Suprapubic skin (tissue), 4 donors: ENCODE measurements around the gene KDM2A. TPM values are rescaled to one million over a fixed set of nuclear protein-coding genes. Genes with fewer than 3 reads are reported as not detected.
"Not testable (repeated sequence)": the region's sequence is repeated elsewhere in the genome, so short reads cannot be mapped to it uniquely, and the experiment has no call there.

Experiments used
- DNase-seq, 2 donors: peaks; one replicate each; pipeline ENCODE4 v3.0.0-alpha.2; 2019; ENCODE audit warnings: low spot score in 2 of 2
- H3K27ac ChIP-seq: fragments of 200-600 bp; sonication (generic); one replicate; pipeline ENCODE4 v1.5.1; 2019
- H3K27me3 ChIP-seq: fragments of 200-600 bp; sonication (generic); one replicate; pipeline ENCODE4 v1.5.1; 2019
- H3K36me3 ChIP-seq: fragments of 200-600 bp; sonication (generic); one replicate; pipeline ENCODE4 v1.5.1; 2019
- H3K4me1 ChIP-seq: fragments of 200-600 bp; sonication (generic); one replicate; pipeline ENCODE4 v1.5.1; 2019
- H3K4me3 ChIP-seq: fragments of 200-600 bp; sonication (generic); one replicate; pipeline ENCODE4 v1.5.1; 2019; ENCODE audit warnings: mild to moderate bottlenecking
- H3K9me3 ChIP-seq: fragments of 200-600 bp; sonication (generic); one replicate; pipeline ENCODE4 v1.5.1; 2019
- EP300 ChIP-seq: sonication (generic); formaldehyde crosslinking; IDR thresholded peaks from one replicate; pipeline ENCODE4 v1.6.1; 2017; ENCODE audit warnings: antibody characterized with exemption
- POLR2A ChIP-seq, 2 donors: fragments of 450-650 bp; IDR thresholded peaks; one replicate each; pipeline ENCODE4 v1.6.1; 2017; ENCODE audit warnings: antibody characterized with exemption in 2 of 2, mild to moderate bottlenecking in 2 of 2, moderate library complexity in 2 of 2
- POLR2AphosphoS5 ChIP-seq, 3 donors: sonication (generic); formaldehyde crosslinking; IDR thresholded peaks; one replicate each; pipeline ENCODE4 v1.6.1; 2017; ENCODE audit warnings: antibody characterized with exemption in 3 of 3
- WGBS: methylation state at CpG from one replicate; pipeline ENCODE4 v1.1.5; 2018; 5-methylcytosine and 5-hydroxymethylcytosine counted together
- total RNA-seq, 4 donors: library from RNA; depleted of rRNA; stranded (reverse); fragments of >200 nt; gene quantifications; one replicate each; pipeline ENCODE4 v1.1.0, GENCODE V29; 2016
- TF ChIP-seq, protein P1 (sequence below), 2 donors: fragments of 200-600 bp in 1 of 2; fragments of 450-650 bp in 1 of 2; sonication (generic) in 1 of 2; IDR thresholded peaks; one replicate each; pipeline ENCODE4 v1.5.1; 2016 to 2019; ENCODE audit warnings: antibody characterized with exemption in 2 of 2, mild to moderate bottlenecking in 1 of 2, moderate library complexity in 1 of 2

Gene KDM2A
- total RNA-seq, 4 donors from 2014 or later = 76.0 to 142 (median 84.8) TPM

- peaks cover 32% of the 10 kb centered on the region for H3K36me3 ChIP-seq
- H3K27me3 ChIP-seq = no peaks in the 10 kb centered on the region
- TF ChIP-seq, protein P1, sequence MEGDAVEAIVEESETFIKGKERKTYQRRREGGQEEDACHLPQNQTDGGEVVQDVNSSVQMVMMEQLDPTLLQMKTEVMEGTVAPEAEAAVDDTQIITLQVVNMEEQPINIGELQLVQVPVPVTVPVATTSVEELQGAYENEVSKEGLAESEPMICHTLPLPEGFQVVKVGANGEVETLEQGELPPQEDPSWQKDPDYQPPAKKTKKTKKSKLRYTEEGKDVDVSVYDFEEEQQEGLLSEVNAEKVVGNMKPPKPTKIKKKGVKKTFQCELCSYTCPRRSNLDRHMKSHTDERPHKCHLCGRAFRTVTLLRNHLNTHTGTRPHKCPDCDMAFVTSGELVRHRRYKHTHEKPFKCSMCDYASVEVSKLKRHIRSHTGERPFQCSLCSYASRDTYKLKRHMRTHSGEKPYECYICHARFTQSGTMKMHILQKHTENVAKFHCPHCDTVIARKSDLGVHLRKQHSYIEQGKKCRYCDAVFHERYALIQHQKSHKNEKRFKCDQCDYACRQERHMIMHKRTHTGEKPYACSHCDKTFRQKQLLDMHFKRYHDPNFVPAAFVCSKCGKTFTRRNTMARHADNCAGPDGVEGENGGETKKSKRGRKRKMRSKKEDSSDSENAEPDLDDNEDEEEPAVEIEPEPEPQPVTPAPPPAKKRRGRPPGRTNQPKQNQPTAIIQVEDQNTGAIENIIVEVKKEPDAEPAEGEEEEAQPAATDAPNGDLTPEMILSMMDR (IDR thresholded peaks at IDR 0.05) = no peak
- TF ChIP-seq POLR2AphosphoS5 (IDR thresholded peaks at IDR 0.05) (no peak), POLR2A (IDR thresholded peaks at IDR 0.05) (no peak), EP300 (no peak)
- peak in 1 of 2 donors; percentile 15 for DNase-seq
- WGBS = 77% methylated on average over 4 of the region's 4 CpGs
- H3K4me3 ChIP-seq = no peak overlapping the region
- no peak overlapping the region for H3K27ac ChIP-seq
- H3K9me3 ChIP-seq = no peaks in the 10 kb centered on the region
- peaks cover 18% of the 10 kb centered on the region for H3K4me1 ChIP-seq
Measured at GRCh38 chr11:67126986-67127385, 7.9 kb downstream of the KDM2A start.

DNA sequence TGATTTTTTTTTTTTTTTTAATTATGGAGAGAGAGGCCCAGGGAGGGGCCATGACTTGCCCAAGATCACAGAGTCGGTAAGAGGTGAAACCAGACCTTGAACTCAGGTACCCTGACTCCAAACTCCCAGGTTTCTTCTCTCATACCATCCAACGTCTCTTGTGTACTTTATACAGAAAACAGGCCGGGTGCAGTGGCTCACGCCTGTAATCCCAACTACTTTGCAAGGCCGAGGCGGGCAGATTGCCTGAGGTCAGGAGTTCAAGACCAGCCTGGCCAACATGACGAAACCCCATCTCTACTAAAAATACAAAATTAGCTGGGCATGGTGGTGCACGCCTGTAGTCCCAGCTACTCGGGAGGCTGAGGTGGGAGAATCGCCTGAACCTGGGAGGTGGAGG is 11.8 kb downstream of the KDM2A start:
- not testable (repeated sequence) for DNase-seq, H3K27ac ChIP-seq, H3K9me3 ChIP-seq, H3K4me1 ChIP-seq, H3K27me3 ChIP-seq, H3K4me3 ChIP-seq
- WGBS = 91% methylated on average over 10 of the region's 10 CpGs
- peaks cover 67% of the 10 kb centered on the region for H3K36me3 ChIP-seq

- H3K9me3 ChIP-seq = no peaks in the 10 kb centered on the region
- no peak overlapping the region for H3K4me3 ChIP-seq
- peaks cover 82% of the 10 kb centered on the region for H3K36me3 ChIP-seq
- H3K27me3 ChIP-seq = no peaks in the 10 kb centered on the region
- DNase-seq = no peak
- no peak overlapping the region for H3K27ac ChIP-seq
- 94% methylated on average over 1 of the region's 1 CpG for WGBS
- TF ChIP-seq, protein P1 (IDR thresholded peaks at IDR 0.05) = no peak
- no peak for TF ChIP-seq POLR2AphosphoS5 (IDR thresholded peaks at IDR 0.05)
- TF ChIP-seq POLR2A (IDR thresholded peaks at IDR 0.05) = no peak
- no peak for TF ChIP-seq EP300
- peaks cover 6% of the 10 kb centered on the region for H3K4me1 ChIP-seq
Measured at GRCh38 chr11:67136156-67136555, 17.1 kb downstream of the KDM2A start.

DNA sequence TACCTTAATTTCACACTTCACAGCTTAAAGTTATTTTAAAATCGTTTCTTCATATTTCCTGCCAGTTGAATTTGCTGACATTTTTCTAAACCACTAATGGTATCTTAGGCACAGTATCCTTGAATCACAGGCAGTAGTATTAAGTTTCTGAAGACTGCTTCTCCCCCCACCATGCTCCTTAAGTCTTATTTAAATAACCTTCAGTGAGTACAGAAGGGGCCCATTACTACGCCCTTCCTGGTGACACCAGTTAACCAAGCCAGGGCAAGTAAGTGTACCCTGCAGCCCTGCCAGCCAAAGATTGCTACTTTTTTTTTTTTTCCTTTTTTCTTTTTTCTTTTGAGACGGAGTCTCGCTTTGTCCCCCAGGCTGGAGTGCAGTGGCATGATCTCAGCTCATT is 19.9 kb downstream of the KDM2A start:
- WGBS = 82% methylated on average over 4 of the region's 4 CpGs
- Histone ChIP-seq H3K27ac (no peak overlapping the region), H3K4me3 (no peak overlapping the region), H3K4me1 (no peaks in the 10 kb centered on the region), H3K9me3 (no peaks in the 10 kb centered on the region), H3K27me3 (no peaks in the 10 kb centered on the region), H3K36me3 (peaks cover 71% of the 10 kb centered on the region)
- TF ChIP-seq EP300 (no peak), POLR2AphosphoS5 (IDR thresholded peaks at IDR 0.05) (no peak), POLR2A (IDR thresholded peaks at IDR 0.05) (no peak)
- TF ChIP-seq, protein P1 (IDR thresholded peaks at IDR 0.05) = no peak
- DNase-seq = no peak

- Histone ChIP-seq H3K27me3 (no peaks in the 10 kb centered on the region), H3K4me1 (no peaks in the 10 kb centered on the region), H3K36me3 (peaks cover 39% of the 10 kb centered on the region), H3K27ac (no peak overlapping the region), H3K9me3 (no peaks in the 10 kb centered on the region), H3K4me3 (no peak overlapping the region)
- whole genome bisulfite sequencing = 92% methylated on average over 5 of the region's 5 CpGs
- DNase-seq = no peak
- TF ChIP-seq POLR2A (IDR thresholded peaks at IDR 0.05) = no peak
- no peak for TF ChIP-seq EP300
- TF ChIP-seq POLR2AphosphoS5 (IDR thresholded peaks at IDR 0.05) = no peak
- TF ChIP-seq, protein P1 (IDR thresholded peaks at IDR 0.05) = no peak
Measured at GRCh38 chr11:67146516-67147226, 27.6 kb downstream of the KDM2A start.

DNA sequence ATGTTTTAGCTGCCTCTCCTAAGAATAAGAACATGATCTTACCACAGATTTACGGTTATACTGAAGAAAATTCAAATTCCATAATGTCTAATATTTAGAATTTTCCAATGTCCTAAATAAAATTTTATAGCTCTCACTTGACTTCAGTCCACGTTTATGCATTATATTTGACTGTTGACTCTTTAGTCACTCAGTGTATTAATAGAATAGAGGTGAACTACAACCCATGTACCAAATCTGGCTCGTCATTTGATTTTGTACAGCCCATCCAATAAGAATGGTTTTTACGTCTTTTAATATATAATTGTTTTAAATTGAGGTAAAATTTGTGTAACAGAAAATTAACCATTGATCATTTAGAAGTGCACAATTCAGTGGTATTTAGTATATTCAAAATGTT is 34.9 kb downstream of the KDM2A start:
- Histone ChIP-seq H3K4me3 (no peak overlapping the region), H3K9me3 (no peaks in the 10 kb centered on the region), H3K27me3 (no peaks in the 10 kb centered on the region), H3K27ac (no peak overlapping the region), H3K36me3 (peaks cover 29% of the 10 kb centered on the region), H3K4me1 (no peaks in the 10 kb centered on the region)
- WGBS = 79% methylated on average over 4 of the region's 4 CpGs
- TF ChIP-seq, protein P1 (IDR thresholded peaks at IDR 0.05) = no peak
- TF ChIP-seq EP300 (no peak), POLR2AphosphoS5 (IDR thresholded peaks at IDR 0.05) (no peak), POLR2A (IDR thresholded peaks at IDR 0.05) (no peak)
- no peak for DNase-seq
